A673 (cell line): ENCODE results near the gene EFTUD2.

Experiments used
- EZH2 ChIP-seq: fragments of 200-600 bp; sonication (generic); IDR thresholded peaks from 2 replicates; pipeline ENCODE4 v1.6.1; 2017; ENCODE audit warnings: borderline replicate concordance, low read depth, mild to moderate bottlenecking, mixed read lengths, antibody characterized with exemption, low read length; ENCODE audit not compliant: poor library complexity, severe bottlenecking
- TF ChIP-seq, protein P1 (sequence below): fragments of 300-800, 200-600 bp; sonication (generic); conservative IDR thresholded peaks from 2 replicates; pipeline ENCODE4 v1.5.1; 2017; ENCODE audit warnings: low read depth, mild to moderate bottlenecking, antibody characterized with exemption, low read length, moderate library complexity, mixed read lengths

DNA sequence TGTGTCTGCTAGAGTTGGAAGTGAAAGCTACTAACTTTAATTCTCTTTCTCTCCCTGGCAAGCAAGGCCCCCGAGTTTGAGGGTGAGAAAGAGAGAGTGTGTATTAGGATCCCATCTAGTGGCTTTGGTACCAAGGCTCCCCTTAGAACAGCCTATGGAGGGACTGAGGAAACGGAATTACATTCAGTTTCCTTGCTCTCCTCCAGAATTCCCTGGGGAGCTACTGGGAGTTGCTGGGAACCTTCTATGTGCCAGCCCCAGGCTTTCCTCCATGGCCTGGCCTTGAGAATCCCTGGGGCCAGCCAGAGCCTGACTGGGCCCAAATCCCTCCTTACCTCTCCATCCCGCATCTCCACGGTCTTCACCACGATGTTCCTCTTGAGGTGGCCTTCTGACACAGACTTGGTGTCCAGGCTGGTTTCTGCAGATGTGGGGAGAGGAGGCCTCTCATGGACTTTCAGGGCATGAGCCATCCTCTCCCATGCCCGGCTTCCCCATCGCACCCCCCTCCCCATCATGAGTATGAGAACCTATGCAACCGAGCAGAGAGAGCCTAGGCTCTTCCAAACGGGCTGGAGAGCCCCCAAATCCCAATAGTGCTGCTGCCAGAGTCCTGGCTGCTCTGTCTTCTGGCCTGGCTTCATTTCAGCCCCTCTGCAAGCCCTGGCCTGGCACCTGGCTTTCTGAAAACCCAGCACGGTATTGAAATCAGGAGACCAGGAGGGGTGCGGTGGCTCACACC, 8.7 kb upstream of the EFTUD2 start:
- TF ChIP-seq, protein P1, sequence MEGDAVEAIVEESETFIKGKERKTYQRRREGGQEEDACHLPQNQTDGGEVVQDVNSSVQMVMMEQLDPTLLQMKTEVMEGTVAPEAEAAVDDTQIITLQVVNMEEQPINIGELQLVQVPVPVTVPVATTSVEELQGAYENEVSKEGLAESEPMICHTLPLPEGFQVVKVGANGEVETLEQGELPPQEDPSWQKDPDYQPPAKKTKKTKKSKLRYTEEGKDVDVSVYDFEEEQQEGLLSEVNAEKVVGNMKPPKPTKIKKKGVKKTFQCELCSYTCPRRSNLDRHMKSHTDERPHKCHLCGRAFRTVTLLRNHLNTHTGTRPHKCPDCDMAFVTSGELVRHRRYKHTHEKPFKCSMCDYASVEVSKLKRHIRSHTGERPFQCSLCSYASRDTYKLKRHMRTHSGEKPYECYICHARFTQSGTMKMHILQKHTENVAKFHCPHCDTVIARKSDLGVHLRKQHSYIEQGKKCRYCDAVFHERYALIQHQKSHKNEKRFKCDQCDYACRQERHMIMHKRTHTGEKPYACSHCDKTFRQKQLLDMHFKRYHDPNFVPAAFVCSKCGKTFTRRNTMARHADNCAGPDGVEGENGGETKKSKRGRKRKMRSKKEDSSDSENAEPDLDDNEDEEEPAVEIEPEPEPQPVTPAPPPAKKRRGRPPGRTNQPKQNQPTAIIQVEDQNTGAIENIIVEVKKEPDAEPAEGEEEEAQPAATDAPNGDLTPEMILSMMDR: no peak
- no peak for TF ChIP-seq EZH2
